ENCODE data around the gene GRIN1.

Gene GRIN1

DNA sequence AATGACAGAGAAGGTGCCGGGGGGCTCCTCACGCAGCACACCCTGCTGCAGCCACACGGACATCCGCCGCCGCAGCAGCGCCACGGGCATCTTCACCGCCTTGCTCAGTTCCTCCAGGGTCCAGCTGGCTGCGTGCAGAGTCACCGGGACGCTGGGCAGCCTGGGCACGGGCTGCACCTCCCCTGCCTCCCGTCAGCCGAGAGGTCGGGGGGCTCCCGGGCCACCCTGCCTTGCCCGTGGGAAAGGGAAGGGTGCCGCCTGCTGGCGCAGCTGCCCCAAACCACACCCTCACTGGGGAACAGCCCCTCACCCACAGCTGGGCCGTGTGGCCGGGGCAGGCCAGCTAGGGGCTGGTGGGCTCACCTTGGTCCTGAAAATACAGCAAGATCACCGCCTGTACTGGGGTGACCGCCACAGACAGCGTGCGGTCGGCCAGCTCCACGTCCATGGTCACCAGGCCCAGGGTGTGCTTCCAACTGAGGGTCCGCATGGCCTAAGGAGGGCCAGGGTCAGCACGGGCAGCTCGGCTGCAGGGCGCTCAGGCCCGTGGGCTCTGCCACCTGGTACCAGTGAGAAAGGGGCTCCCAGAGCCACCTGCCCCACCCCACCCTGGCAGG, 36.5 kb downstream of the GRIN1 start:
- Histone ChIP-seq H3K9ac (ENCODE audit: low read depth, low read length) (no peak overlapping the region), H3K36me3 (ENCODE audit: control insufficient read depth, insufficient read depth, low read length) (peaks cover 15% of the 10 kb centered on the region), H3K9me3 (ENCODE audit: control insufficient read depth, insufficient read depth, low read length) (no peaks in the 10 kb centered on the region), H3K4me1 (ENCODE audit: control insufficient read depth, insufficient read depth, low read length) (no peaks in the 10 kb centered on the region), H3K4me3 (ENCODE audit: low read depth, low read length) (no peak overlapping the region), H3K27me3 (ENCODE audit: control insufficient read depth, insufficient read depth, low read length) (peaks cover 10% of the 10 kb centered on the region)

DNA sequence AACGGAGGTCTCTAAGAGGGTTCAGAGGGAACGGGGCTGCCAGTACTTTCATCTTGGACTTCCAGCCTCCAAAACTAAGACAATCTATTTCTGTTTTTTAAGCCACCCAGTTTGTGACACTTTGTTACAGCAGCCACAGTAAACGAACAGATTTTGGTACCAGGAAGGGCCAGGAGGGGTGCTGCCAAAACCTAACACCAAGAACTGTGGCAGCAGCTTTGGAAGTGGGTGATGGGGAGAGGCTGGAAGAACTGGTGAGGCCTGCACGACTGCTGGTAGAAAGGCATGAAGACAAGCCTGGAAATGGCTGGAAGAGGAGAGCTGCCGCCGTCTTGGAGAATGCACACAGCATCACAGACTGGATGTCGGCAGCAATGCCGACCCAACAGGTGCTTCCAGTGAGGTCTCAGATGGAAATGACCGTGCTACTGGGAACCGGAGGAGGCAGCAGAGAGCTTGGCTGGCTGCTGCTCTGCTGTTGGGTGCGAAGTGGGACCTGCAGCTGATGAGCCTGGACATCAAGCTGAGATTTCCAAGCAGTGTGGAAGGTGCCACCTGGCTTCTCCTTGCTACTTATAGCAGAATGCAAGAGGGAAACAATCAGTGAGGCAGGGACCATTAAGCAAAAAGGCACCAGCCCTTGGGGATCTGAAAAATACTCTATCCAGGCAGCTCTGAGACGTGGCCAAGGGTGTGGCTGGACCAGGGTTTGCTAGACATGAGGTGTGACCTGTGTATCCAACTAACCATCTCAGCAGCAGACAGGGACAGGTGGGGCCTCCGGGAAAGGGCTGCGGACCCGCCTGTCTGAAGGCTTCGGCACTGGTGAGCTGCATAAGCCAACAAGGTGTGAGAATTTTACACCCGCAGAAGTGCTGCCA, 37.6 kb downstream of the GRIN1 start:
- Histone ChIP-seq H3K9ac (ENCODE audit: low read depth, low read length) (no peak overlapping the region), H3K27me3 (ENCODE audit: control insufficient read depth, insufficient read depth, low read length) (peaks cover 3% of the 10 kb centered on the region), H3K4me1 (ENCODE audit: control insufficient read depth, insufficient read depth, low read length) (no peaks in the 10 kb centered on the region), H3K4me3 (ENCODE audit: low read depth, low read length) (no peak overlapping the region), H3K36me3 (ENCODE audit: control insufficient read depth, insufficient read depth, low read length) (peaks cover 23% of the 10 kb centered on the region), H3K9me3 (ENCODE audit: control insufficient read depth, insufficient read depth, low read length) (no peaks in the 10 kb centered on the region)

DNA sequence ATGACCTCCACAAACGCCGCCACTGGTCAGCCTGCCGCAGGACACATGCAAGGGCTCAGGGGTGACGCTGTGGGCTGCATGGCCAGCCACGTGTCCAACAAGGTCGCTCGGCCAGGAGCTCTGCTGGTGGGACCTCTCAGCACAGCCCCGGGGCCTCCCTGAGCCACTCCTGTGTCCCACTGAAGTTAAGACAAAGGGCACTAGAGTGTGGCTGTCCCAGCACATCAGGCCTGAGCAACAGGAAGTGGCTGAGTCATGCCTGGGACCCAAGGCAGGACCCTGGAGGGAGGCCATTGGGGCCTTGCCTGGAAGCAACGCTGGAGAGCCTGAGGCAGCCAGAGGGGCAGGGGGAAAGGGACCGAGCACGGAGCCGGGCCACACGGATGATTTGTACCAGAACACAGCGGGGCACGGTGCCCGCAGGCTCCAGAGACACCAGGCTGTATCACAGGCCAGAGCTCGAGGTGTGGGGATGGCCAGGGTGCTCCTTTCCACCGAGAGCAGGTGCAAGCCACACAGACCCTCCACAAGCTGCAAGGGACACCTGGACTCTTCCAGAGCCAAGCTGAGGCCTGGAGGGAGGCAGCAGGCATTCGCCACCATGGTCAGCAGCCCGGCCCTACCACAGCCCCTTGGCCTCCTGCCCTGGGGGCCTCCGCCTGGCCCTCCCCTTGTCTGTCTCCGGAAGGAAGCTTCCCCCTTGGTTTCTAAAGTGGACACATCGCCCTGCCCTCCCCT, 39.4 kb downstream of the GRIN1 start:
- H3K9me3 ChIP-seq (ENCODE audit: control insufficient read depth, insufficient read depth, low read length), result no peaks in the 10 kb centered on the region
- H3K4me3 ChIP-seq (ENCODE audit: low read depth, low read length), result no peak overlapping the region
- H3K36me3 ChIP-seq (ENCODE audit: control insufficient read depth, insufficient read depth, low read length), result peaks cover 37% of the 10 kb centered on the region
- peaks cover 3% of the 10 kb centered on the region for H3K27me3 ChIP-seq (ENCODE audit: control insufficient read depth, insufficient read depth, low read length)
- H3K4me1 ChIP-seq (ENCODE audit: control insufficient read depth, insufficient read depth, low read length), result no peaks in the 10 kb centered on the region
- H3K9ac ChIP-seq (ENCODE audit: low read depth, low read length), result no peak overlapping the region

DNA sequence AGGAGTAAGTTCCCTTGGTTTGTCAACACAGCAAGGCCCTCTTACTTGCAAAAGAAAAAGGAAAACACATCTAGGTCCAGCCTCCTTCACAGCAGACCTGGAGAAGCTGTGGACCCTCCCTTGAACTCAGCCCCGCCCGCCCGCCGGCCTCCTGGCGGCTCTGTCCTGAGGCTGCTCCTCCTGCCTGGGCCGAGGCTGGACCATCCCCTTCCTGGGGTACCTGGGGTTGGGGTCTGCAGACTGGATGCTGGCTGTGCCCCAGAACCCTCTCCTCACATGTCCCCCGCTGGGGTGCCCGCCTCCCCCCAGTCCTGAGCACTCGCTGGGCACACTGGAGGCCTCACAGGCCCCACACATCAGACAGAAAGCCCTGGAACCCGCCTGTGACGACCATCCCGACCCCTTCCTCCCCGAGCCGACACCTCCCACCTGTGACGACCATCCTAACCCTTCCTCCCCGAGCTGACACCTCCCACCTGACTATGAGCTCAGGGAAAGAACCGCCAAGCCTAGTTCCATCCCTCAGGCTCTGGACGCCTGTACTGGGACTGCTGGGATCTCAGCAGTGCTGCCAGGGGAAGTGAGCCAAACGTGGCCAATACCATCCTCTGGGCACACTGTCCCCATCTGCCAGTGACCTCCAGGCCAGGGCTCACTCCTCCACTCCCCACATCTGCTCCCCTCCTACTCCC, 40.1 kb downstream of the GRIN1 start:
- Histone ChIP-seq H3K36me3 (ENCODE audit: control insufficient read depth, insufficient read depth, low read length) (peaks cover 44% of the 10 kb centered on the region), H3K4me3 (ENCODE audit: low read depth, low read length) (no peak overlapping the region), H3K27me3 (ENCODE audit: control insufficient read depth, insufficient read depth, low read length) (peaks cover 3% of the 10 kb centered on the region), H3K9ac (ENCODE audit: low read depth, low read length) (no peak overlapping the region), H3K4me1 (ENCODE audit: control insufficient read depth, insufficient read depth, low read length) (no peaks in the 10 kb centered on the region), H3K9me3 (ENCODE audit: control insufficient read depth, insufficient read depth, low read length) (no peaks in the 10 kb centered on the region)

DNA sequence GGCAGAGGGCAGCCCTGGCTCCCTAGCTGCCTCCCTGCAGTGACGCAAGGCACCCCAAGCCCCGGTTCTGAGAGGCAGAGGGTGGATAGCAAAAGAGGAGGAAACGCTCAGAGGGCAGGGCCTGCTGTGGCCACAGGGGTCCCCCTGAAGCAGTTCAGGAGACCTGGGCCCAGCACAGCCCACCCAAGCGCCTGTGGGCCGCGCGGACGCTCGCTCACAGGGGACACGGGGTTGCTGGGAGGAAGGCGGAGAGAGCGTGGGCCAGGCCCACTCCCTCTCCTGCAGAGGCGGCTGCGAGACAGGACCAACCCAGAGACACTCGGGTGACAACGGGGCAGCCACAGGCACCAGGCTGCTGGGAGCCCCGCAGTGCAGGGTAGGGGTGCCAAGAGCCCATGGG, 40.8 kb downstream of the GRIN1 start:
- H3K4me3 ChIP-seq (ENCODE audit: low read depth, low read length), result no peak overlapping the region
- peaks cover 3% of the 10 kb centered on the region for H3K27me3 ChIP-seq (ENCODE audit: control insufficient read depth, insufficient read depth, low read length)
- no peak overlapping the region for H3K9ac ChIP-seq (ENCODE audit: low read depth, low read length)
- peaks cover 44% of the 10 kb centered on the region for H3K36me3 ChIP-seq (ENCODE audit: control insufficient read depth, insufficient read depth, low read length)
- no peaks in the 10 kb centered on the region for H3K4me1 ChIP-seq (ENCODE audit: control insufficient read depth, insufficient read depth, low read length)
- no peaks in the 10 kb centered on the region for H3K9me3 ChIP-seq (ENCODE audit: control insufficient read depth, insufficient read depth, low read length)

DNA sequence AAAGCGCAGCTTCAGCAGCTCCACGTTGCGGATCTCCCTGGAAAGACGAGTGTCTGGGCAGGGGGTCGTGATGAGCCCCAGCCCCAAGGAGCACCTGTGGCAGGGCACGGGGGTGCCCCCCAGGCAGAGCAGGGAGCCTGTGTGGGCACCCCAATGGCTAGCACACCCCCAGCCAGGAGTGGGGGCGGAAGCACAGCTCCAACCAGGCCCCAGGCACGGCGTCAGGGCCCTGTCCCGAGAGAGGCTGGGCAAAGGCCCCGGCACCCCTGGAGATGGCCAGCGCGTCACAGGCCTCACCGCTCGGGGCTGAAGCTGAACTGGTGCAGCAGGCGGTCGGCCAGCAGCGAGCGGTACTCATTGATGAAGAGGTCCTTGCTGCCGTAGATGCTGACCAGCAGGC, 41.5 kb downstream of the GRIN1 start:
- H3K4me3 ChIP-seq (ENCODE audit: low read depth, low read length), result no peak overlapping the region

DNA sequence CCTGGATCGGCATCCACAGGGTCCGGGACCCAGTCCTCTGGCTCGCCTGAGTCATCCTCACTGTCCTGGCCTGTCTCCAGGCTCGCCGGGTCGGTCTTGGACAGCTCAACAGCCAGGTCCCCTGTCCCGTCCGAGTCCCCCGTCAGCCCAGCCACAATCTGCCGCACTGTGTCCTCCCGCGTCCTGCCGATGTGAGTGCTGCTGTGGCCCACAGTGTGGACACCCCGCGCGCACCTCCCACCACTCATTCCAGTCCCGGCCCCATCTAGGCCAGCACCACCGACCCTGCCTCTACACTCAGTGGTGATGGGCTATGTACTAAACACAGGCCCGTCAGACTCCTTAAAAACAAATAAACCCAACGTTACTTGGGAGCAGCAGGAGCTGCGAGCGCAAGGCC, 42.7 kb downstream of the GRIN1 start:
- H3K4me1 ChIP-seq (ENCODE audit: control insufficient read depth, insufficient read depth, low read length), result no peaks in the 10 kb centered on the region
- H3K36me3 ChIP-seq (ENCODE audit: control insufficient read depth, insufficient read depth, low read length), result peaks cover 52% of the 10 kb centered on the region
- H3K9me3 ChIP-seq (ENCODE audit: control insufficient read depth, insufficient read depth, low read length), result no peaks in the 10 kb centered on the region
- no peak overlapping the region for H3K4me3 ChIP-seq (ENCODE audit: low read depth, low read length)
- no peaks in the 10 kb centered on the region for H3K27me3 ChIP-seq (ENCODE audit: control insufficient read depth, insufficient read depth, low read length)
- H3K9ac ChIP-seq (ENCODE audit: low read depth, low read length), result no peak overlapping the region

More for the DNA sequence above, 41.5 kb downstream of the GRIN1 start:
- no peaks in the 10 kb centered on the region for H3K4me1 ChIP-seq (ENCODE audit: control insufficient read depth, insufficient read depth, low read length)
- H3K36me3 ChIP-seq (ENCODE audit: control insufficient read depth, insufficient read depth, low read length), result peaks cover 45% of the 10 kb centered on the region
- H3K9ac ChIP-seq (ENCODE audit: low read depth, low read length), result no peak overlapping the region
- no peaks in the 10 kb centered on the region for H3K9me3 ChIP-seq (ENCODE audit: control insufficient read depth, insufficient read depth, low read length)
- peaks cover 3% of the 10 kb centered on the region for H3K27me3 ChIP-seq (ENCODE audit: control insufficient read depth, insufficient read depth, low read length)

DNA sequence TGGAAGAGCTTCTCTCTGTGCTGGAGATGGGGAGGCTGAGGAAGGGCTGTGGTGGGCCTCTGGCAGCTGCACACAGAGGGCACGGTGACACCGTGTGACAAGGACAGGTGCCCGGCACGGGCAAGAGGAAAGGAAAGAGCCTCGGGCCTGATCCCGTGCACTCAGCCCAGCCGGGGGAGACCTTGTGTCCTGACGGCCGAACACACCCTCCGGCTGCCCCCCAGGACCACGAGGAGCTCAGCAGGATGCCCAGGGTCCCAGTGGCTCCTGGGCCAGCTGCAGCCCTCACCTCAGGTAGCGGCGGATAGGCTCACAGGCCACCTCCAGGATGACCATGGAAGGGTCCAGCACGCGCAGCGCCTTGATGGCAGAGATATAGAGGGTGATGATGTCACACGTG, 43.9 kb downstream of the GRIN1 start:
- no peaks in the 10 kb centered on the region for H3K27me3 ChIP-seq (ENCODE audit: control insufficient read depth, insufficient read depth, low read length)
- no peak overlapping the region for H3K4me3 ChIP-seq (ENCODE audit: low read depth, low read length)
- no peak overlapping the region for H3K9ac ChIP-seq (ENCODE audit: low read depth, low read length)
- no peaks in the 10 kb centered on the region for H3K9me3 ChIP-seq (ENCODE audit: control insufficient read depth, insufficient read depth, low read length)
- H3K36me3 ChIP-seq (ENCODE audit: control insufficient read depth, insufficient read depth, low read length), result peaks cover 52% of the 10 kb centered on the region
- H3K4me1 ChIP-seq (ENCODE audit: control insufficient read depth, insufficient read depth, low read length), result peaks cover 8% of the 10 kb centered on the region

DNA sequence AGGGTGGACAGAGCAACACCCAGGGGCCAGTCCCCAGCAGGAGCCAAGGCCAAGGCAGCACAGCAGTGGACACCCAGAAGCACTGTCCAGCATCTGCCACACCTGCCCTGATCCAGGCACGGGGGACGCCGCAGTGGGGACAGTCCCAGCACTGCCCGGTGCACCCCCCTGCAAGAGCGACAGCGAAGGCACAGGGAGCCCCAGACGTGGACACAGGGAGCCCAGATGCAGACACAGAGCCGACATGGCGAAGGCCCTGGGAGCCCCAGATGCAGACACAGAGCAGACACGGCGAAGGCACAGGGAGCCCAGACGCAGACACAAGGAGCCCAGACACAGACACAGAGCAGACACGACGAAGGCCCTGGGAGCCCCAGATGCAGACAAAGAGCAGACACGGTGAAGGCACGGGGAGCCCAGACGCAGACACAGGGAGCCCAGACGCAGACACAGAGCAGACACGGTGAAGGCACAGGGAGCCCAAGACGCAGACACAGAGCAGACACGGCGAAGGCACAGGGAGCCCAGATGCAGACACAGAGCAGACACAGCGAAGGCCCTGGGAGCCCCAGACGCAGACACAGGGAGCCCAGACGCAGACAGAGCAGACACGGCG, 45.1 kb downstream of the GRIN1 start:
- peaks cover 49% of the 10 kb centered on the region for H3K36me3 ChIP-seq (ENCODE audit: control insufficient read depth, insufficient read depth, low read length)

DNA sequence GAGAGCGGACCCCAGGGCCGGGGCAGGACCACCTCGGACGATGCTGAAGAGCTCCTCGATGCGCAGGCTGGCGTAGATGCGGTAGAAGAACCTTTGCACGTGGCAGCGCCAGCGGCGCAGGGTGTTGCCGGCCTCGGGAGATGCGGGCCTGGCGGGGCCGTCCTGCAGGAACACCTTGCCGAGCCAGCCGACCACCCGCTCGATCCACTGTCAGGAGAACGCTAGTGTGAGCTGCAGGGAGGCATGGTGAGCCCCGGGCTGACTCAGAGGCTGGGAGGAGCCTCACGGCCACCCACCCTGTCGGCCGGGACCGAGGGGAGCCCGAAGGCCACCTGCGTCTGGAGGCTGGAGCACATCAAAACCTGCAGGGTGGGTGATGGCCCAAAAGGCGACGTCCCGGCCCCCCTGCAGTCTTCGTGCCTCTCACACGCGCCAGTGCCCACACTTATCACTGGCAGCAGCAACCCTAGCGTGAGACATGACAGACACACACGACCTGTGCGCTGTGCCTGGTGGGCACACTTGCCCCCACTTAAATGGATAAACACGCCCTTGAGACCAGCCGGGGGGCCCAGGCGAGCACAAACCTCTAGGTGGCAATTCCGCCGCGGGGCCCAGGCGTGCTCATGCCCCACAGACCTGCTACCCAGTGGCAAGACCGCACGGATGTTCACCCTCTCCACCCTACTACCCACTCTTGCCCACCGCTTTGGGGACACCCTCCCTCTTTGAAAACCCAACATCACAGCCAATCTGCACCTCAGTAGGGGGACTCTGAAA, 46.1 kb downstream of the GRIN1 start:
- Histone ChIP-seq H3K36me3 (ENCODE audit: control insufficient read depth, insufficient read depth, low read length) (peaks cover 41% of the 10 kb centered on the region), H3K4me1 (ENCODE audit: control insufficient read depth, insufficient read depth, low read length) (peaks cover 10% of the 10 kb centered on the region)

More for the DNA sequence above, 45.1 kb downstream of the GRIN1 start:
- Histone ChIP-seq H3K4me1 (ENCODE audit: control insufficient read depth, insufficient read depth, low read length) (peaks cover 8% of the 10 kb centered on the region), H3K27me3 (ENCODE audit: control insufficient read depth, insufficient read depth, low read length) (no peaks in the 10 kb centered on the region), H3K9ac (ENCODE audit: low read depth, low read length) (no peak overlapping the region), H3K9me3 (ENCODE audit: control insufficient read depth, insufficient read depth, low read length) (no peaks in the 10 kb centered on the region), H3K4me3 (ENCODE audit: low read depth, low read length) (no peak overlapping the region)

More for the DNA sequence above, 46.1 kb downstream of the GRIN1 start:
- Histone ChIP-seq H3K9me3 (ENCODE audit: control insufficient read depth, insufficient read depth, low read length) (no peaks in the 10 kb centered on the region), H3K4me3 (ENCODE audit: low read depth, low read length) (no peak overlapping the region), H3K9ac (ENCODE audit: low read depth, low read length) (no peak overlapping the region), H3K27me3 (ENCODE audit: control insufficient read depth, insufficient read depth, low read length) (no peaks in the 10 kb centered on the region)
